GM19025 (cell line): ENCODE results near the gene TMEM154.
A peak's percentile ranks its signal among the peaks of the same experiment; 100 is the strongest.

Experiments
- ATAC-seq: cut with Tn5 transposase; IDR thresholded peaks from one replicate; pipeline ENCODE4 v1.9.1; 2021; ENCODE audit warnings: mild to moderate bottlenecking, low read depth, moderate library complexity; ENCODE audit not compliant: unreplicated experiment

Gene TMEM154

GRCh38 chr4:152605031-152605430, 74.8 kb downstream of the TMEM154 start:
- ATAC-seq, result no peak

- ATAC-seq, result no peak
Observed at GRCh38 chr4:152601156-152601555, 78.6 kb downstream of the TMEM154 start.

- no peak for ATAC-seq
Observed at GRCh38 chr4:152599636-152600035, 80.2 kb downstream of the TMEM154 start.

GRCh38 chr4:152599095-152599494, 80.7 kb downstream of the TMEM154 start:
- no peak for ATAC-seq

GRCh38 chr4:152598454-152598853, 81.3 kb downstream of the TMEM154 start:
- ATAC-seq, result no peak

- ATAC-seq, result peak; percentile 69
Observed at GRCh38 chr4:152594978-152595925, 84.5 kb downstream of the TMEM154 start.

GRCh38 chr4:152594057-152594456, 85.7 kb downstream of the TMEM154 start:
- ATAC-seq, result no peak

- no peak for ATAC-seq
Observed at GRCh38 chr4:152591876-152592275, 87.9 kb downstream of the TMEM154 start.

- no peak for ATAC-seq
Observed at GRCh38 chr4:152591396-152591795, 88.4 kb downstream of the TMEM154 start.

GRCh38 chr4:152590179-152591031, 89.4 kb downstream of the TMEM154 start:
- no peak for ATAC-seq

GRCh38 chr4:152588869-152589268, 90.9 kb downstream of the TMEM154 start:
- no peak for ATAC-seq

- no peak for ATAC-seq
Observed at GRCh38 chr4:152587127-152587526, 92.7 kb downstream of the TMEM154 start.

- ATAC-seq, result no peak
Observed at GRCh38 chr4:152586668-152587067, 93.1 kb downstream of the TMEM154 start.

- ATAC-seq, result peak; percentile 72
Observed at GRCh38 chr4:152585023-152585441, 94.8 kb downstream of the TMEM154 start.

- ATAC-seq, result no peak
Observed at GRCh38 chr4:152581536-152582160, 98.1 kb downstream of the TMEM154 start.

- no peak for ATAC-seq
Observed at GRCh38 chr4:152579916-152580315, 99.9 kb downstream of the TMEM154 start.

- no peak for ATAC-seq
Observed at GRCh38 chr4:152579107-152579764, 100.6 kb downstream of the TMEM154 start.

- no peak for ATAC-seq
Observed at GRCh38 chr4:152578670-152579069, 101.1 kb downstream of the TMEM154 start.

- ATAC-seq, result no peak
Observed at GRCh38 chr4:152577708-152578396, 101.9 kb downstream of the TMEM154 start.

GRCh38 chr4:152575533-152575932, 104.3 kb downstream of the TMEM154 start:
- no peak for ATAC-seq
